HG03457 (cell line): ENCODE measurements around the gene PGBD5.

Experiments used
- ATAC-seq: cut with Tn5 transposase; IDR thresholded peaks from one replicate; pipeline ENCODE4 v1.9.1; 2021; ENCODE audit warnings: moderate number of reproducible peaks; ENCODE audit not compliant: unreplicated experiment

Gene PGBD5

GRCh38 chr1:230379462-230379861 lies 46.7 kb downstream of the PGBD5 start:
- ATAC-seq = no peak

GRCh38 chr1:230377851-230378250 lies 48.3 kb downstream of the PGBD5 start:
- ATAC-seq = no peak

GRCh38 chr1:230377324-230377723 lies 48.8 kb downstream of the PGBD5 start:
- no peak for ATAC-seq

- no peak for ATAC-seq
These were observed 49.8 kb downstream of the PGBD5 start for GRCh38 chr1:230376296-230376695.

- no peak for ATAC-seq
These were observed 50.4 kb downstream of the PGBD5 start for GRCh38 chr1:230375780-230376179.

- ATAC-seq = no peak
These were observed 51.0 kb downstream of the PGBD5 start for GRCh38 chr1:230375147-230375546.

GRCh38 chr1:230371923-230372703 lies 54.0 kb downstream of the PGBD5 start:
- no peak for ATAC-seq

- ATAC-seq = no peak
These were observed 56.0 kb downstream of the PGBD5 start for GRCh38 chr1:230370109-230370508.

GRCh38 chr1:230368871-230369270 lies 57.3 kb downstream of the PGBD5 start:
- ATAC-seq = no peak

GRCh38 chr1:230368363-230368762 lies 57.8 kb downstream of the PGBD5 start:
- ATAC-seq = no peak

- ATAC-seq = no peak
These were observed 59.6 kb downstream of the PGBD5 start for GRCh38 chr1:230366504-230366915.

- ATAC-seq = no peak
These were observed 60.3 kb downstream of the PGBD5 start for GRCh38 chr1:230365723-230366307.

- ATAC-seq = no peak
These were observed 63.2 kb downstream of the PGBD5 start for GRCh38 chr1:230362949-230363348.

GRCh38 chr1:230361941-230362340 lies 64.2 kb downstream of the PGBD5 start:
- no peak for ATAC-seq

GRCh38 chr1:230359992-230360668 lies 66.0 kb downstream of the PGBD5 start:
- ATAC-seq = no peak

- no peak for ATAC-seq
These were observed 69.0 kb downstream of the PGBD5 start for GRCh38 chr1:230356869-230357794.

GRCh38 chr1:230356190-230356589 lies 69.9 kb downstream of the PGBD5 start:
- no peak for ATAC-seq

GRCh38 chr1:230355594-230355993 lies 70.5 kb downstream of the PGBD5 start:
- no peak for ATAC-seq

GRCh38 chr1:230355128-230355527 lies 71.0 kb downstream of the PGBD5 start:
- no peak for ATAC-seq

GRCh38 chr1:230354005-230354404 lies 72.1 kb downstream of the PGBD5 start:
- no peak for ATAC-seq

- no peak for ATAC-seq
These were observed 73.6 kb downstream of the PGBD5 start for GRCh38 chr1:230352537-230352936.
